IPS-20b (cell line): ENCODE data around the gene YES1.
"Not testable (repeated sequence)": the region's sequence is repeated elsewhere in the genome, so short reads cannot be mapped to it uniquely, and the experiment has no call there.

Source experiments
- H3K27ac ChIP-seq: one replicate; pipeline ENCODE4 v1.5.1; 2013; ENCODE audit warnings: low read length
- H3K27me3 ChIP-seq: 2 replicates; pipeline ENCODE4 v1.6.1; 2013; ENCODE audit warnings: mild to moderate bottlenecking, low read length, inconsistent platforms; ENCODE audit not compliant: insufficient read depth
- H3K36me3 ChIP-seq: 2 replicates; pipeline ENCODE4 v1.6.1; 2013; ENCODE audit warnings: low read depth, mild to moderate bottlenecking, inconsistent platforms, low read length, moderate library complexity; ENCODE audit not compliant: insufficient read depth
- H3K4me1 ChIP-seq: 2 replicates; pipeline ENCODE4 v1.6.1; 2013; ENCODE audit warnings: mild to moderate bottlenecking, control low read depth, inconsistent platforms, low read length, moderate library complexity; ENCODE audit not compliant: insufficient read depth
- H3K4me3 ChIP-seq: 2 replicates; pipeline ENCODE4 v1.5.1; 2013; ENCODE audit warnings: mild to moderate bottlenecking, low read length, inconsistent platforms
- H3K9ac ChIP-seq: 2 replicates; pipeline ENCODE4 v1.6.1; 2013; ENCODE audit warnings: low read depth, mild to moderate bottlenecking, inconsistent platforms, low read length, moderate library complexity
- H3K9me3 ChIP-seq: 2 replicates; pipeline ENCODE4 v1.6.1; 2013; ENCODE audit warnings: mild to moderate bottlenecking, low read depth, low read length, inconsistent platforms; ENCODE audit not compliant: insufficient read depth

YES1 gene

GRCh38 chr18:816088-816653 is 4.1 kb upstream of the YES1 start:
- H3K27me3 ChIP-seq, result no peaks in the 10 kb centered on the region
- H3K9ac ChIP-seq, result no peak overlapping the region
- no peak overlapping the region for H3K27ac ChIP-seq
- no peaks in the 10 kb centered on the region for H3K9me3 ChIP-seq
- no peaks in the 10 kb centered on the region for H3K36me3 ChIP-seq
- H3K4me1 ChIP-seq, result no peaks in the 10 kb centered on the region; the same call in none of the 2 replicates
- no peak overlapping the region for H3K4me3 ChIP-seq

- H3K27ac ChIP-seq, result no peak overlapping the region
Measured at GRCh38 chr18:815353-815752, 3.3 kb upstream of the YES1 start.

DNA sequence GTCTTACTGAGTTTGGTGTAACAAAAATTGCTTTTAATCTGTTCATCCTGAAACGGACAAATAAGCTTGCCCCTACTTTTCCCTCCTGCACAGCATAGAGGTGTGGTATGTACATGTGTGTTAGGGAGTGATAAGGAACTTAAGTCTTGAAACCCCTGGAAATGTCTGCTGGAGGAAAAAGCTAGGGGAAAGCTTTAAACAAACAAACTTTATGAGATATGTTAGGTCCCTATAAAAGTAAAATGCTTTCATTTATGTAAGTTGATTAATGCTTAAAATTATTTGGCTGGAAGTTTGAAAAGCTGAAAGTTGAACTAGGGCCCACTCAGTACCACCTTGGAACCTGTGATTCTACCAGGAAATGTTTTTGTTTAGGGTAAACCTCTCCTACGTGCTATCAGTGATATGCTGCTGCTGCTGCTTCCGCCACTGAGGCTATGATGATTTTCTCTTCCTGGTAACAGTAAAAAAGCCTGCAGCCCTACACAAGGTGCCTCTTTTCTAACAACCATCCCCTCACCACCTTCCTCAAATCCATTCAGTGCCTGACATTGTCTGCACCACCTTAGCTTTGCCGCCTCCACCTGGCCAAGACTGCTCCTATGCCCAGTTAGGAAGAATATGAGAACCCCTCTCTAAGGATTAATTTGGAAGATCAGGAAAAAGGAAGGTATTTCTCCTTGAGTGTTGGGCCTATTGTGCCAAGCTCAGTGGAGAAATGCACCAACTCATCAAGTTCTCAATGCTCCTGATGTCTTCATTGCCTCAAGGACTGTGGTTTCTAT is 2.5 kb upstream of the YES1 start:
- Histone ChIP-seq H3K9me3 (no peaks in the 10 kb centered on the region), H3K4me1 (peaks cover 4% of the 10 kb centered on the region; the same call in 1 of the 2 replicates), H3K36me3 (no peaks in the 10 kb centered on the region), H3K27me3 (no peaks in the 10 kb centered on the region), H3K9ac (no peak overlapping the region), H3K4me3 (no peak overlapping the region), H3K27ac (no peak overlapping the region)

More at GRCh38 chr18:815353-815752, 3.3 kb upstream of the YES1 start:
- no peaks in the 10 kb centered on the region for H3K27me3 ChIP-seq
- peaks cover under 1% of the 10 kb centered on the region; the same call in 1 of the 2 replicates for H3K4me1 ChIP-seq
- H3K36me3 ChIP-seq, result no peaks in the 10 kb centered on the region
- no peak overlapping the region for H3K4me3 ChIP-seq
- H3K9me3 ChIP-seq, result no peaks in the 10 kb centered on the region
- no peak overlapping the region for H3K9ac ChIP-seq

DNA sequence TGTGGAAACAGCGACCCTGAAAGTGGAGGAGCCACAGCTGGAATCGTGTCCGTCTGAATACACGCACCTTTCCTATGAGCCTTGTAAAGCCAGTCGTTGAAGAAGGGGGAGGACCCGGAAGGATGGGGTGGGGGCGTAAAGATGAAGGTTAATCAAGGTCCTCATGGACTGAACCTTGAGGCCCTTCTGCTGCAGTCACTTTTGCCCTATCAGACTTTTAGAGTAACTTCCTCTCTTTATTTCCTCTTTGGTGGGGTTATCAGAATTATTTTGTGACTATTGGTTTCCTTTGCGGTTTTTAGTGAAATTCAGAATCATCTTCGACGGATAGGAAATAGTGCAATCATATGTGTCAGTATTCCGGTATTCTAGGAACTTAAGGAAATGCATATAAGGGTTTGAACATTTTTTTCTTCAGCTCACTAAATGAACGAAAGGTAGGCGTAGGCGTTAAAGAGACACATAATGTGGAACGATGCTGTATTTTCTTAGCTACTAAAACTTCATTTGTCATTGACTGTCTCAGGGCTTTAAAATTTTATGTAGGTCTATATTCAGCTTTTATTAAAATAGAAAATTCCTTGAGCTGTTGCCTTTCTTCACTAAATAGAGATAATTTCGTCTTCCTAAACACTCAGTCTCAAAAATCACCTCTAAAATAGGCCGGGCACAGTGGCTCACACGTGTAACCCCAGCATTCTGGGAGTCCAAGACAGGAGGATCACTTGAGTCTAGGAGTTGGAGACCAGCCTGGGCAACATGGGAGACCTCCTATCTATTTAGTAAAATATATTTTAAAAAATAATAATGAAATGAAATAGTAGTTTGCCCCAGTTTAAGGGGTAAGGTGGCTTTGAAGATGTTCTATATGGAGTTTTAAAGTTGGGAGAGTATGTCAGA is 1.4 kb upstream of the YES1 start:
- Histone ChIP-seq H3K9ac (peak overlapping the region; percentile 92; the same call in 1 of the 2 replicates), H3K9me3 (no peaks in the 10 kb centered on the region), H3K27ac (peak overlapping the region; percentile 80)

GRCh38 chr18:812376-813171 is 532 bp upstream of the YES1 start:
- H3K27me3 ChIP-seq, result no peaks in the 10 kb centered on the region
- H3K4me3 ChIP-seq, result peak overlapping the region; percentile 86

More for the DNA sequence above, 1.4 kb upstream of the YES1 start:
- Histone ChIP-seq H3K27me3 (no peaks in the 10 kb centered on the region), H3K4me3 (peak overlapping the region; percentile 86), H3K4me1 (peaks cover 4% of the 10 kb centered on the region; the same call in 1 of the 2 replicates), H3K36me3 (no peaks in the 10 kb centered on the region)

GRCh38 chr18:811182-811891 is 705 bp downstream of the YES1 start:
- Histone ChIP-seq H3K27me3 (no peaks in the 10 kb centered on the region), H3K27ac (peak overlapping the region; percentile 89), H3K9ac (peak overlapping the region; percentile 87), H3K4me1 (peaks cover 7% of the 10 kb centered on the region), H3K36me3 (no peaks in the 10 kb centered on the region), H3K4me3 (peak overlapping the region; percentile 86), H3K9me3 (no peaks in the 10 kb centered on the region)

More at GRCh38 chr18:812376-813171, 532 bp upstream of the YES1 start:
- Histone ChIP-seq H3K27ac (peak overlapping the region; percentile 80), H3K9ac (peak overlapping the region; percentile 92), H3K9me3 (no peaks in the 10 kb centered on the region), H3K4me1 (peaks cover 5% of the 10 kb centered on the region), H3K36me3 (no peaks in the 10 kb centered on the region)

GRCh38 chr18:809985-810642 is 1.9 kb downstream of the YES1 start:
- H3K27ac ChIP-seq, result no peak overlapping the region
- peaks cover 7% of the 10 kb centered on the region for H3K4me1 ChIP-seq
- no peaks in the 10 kb centered on the region for H3K27me3 ChIP-seq
- H3K36me3 ChIP-seq, result no peaks in the 10 kb centered on the region
- no peaks in the 10 kb centered on the region for H3K9me3 ChIP-seq
- H3K9ac ChIP-seq, result peak overlapping the region; percentile 87; the same call in 1 of the 2 replicates
- H3K4me3 ChIP-seq, result peak overlapping the region; percentile 86

- H3K27ac ChIP-seq, H3K36me3 ChIP-seq, H3K9ac ChIP-seq, H3K4me3 ChIP-seq, H3K9me3 ChIP-seq, H3K27me3 ChIP-seq, H3K4me1 ChIP-seq: not testable (repeated sequence)
Measured at GRCh38 chr18:809228-809627, 2.8 kb downstream of the YES1 start.

DNA sequence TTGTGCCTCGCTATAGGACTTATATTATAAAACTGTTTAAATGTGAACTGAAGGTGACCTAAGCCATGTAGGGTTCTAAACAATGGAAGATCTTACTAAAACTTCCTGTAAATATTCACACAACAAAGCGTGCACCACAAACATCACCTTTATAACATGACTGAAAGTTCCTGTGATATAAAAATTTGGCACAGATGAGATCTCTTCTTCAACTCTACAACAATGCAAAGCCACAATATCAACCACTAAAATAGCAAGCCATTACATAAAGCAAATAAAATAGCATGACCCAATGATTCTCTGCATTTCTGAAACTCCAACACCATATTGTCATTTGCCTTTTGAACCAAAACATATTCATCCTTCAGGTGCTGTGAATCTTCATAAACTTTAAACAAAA is 3.5 kb downstream of the YES1 start:
- Histone ChIP-seq H3K4me3 (no peak overlapping the region), H3K9ac (no peak overlapping the region), H3K36me3 (no peaks in the 10 kb centered on the region), H3K27me3 (no peaks in the 10 kb centered on the region), H3K27ac (no peak overlapping the region), H3K9me3 (no peaks in the 10 kb centered on the region), H3K4me1 (peaks cover 7% of the 10 kb centered on the region)

DNA sequence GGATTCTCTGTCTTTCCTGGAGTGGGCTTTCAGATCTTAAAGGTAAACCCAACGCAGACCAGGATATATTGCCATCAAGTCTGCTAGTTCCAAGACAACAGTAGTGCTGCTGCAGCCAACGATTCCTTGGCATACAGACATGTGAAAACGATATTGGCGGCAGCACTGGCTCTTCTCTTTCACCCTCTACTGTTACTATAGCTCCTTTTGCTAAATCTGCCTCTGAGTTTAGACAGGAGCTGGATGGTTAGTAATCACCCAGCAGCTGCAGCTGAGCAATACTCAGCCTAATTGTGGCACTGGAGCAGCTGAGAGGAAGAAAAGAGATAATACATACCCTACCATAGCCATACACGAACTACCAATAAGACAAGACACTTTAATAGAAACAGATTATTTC is 4.0 kb downstream of the YES1 start:
- Histone ChIP-seq H3K27ac (no peak overlapping the region), H3K4me1 (peaks cover 7% of the 10 kb centered on the region), H3K9me3 (no peaks in the 10 kb centered on the region), H3K36me3 (no peaks in the 10 kb centered on the region), H3K27me3 (no peaks in the 10 kb centered on the region), H3K9ac (no peak overlapping the region), H3K4me3 (no peak overlapping the region)
